ENCODE results near the gene NPAS3.

Gene NPAS3

GRCh38 chr14:33700052-33700451 lies 761.4 kb downstream of the NPAS3 start:
- no peak for TF ChIP-seq CTCF (conservative IDR thresholded peaks at IDR 0.05; ENCODE audit: low read depth, low read length)
- Histone ChIP-seq H3K79me2 (ENCODE audit: insufficient read depth, low read depth) (no peaks in the 10 kb centered on the region), H3K4me2 (no peak overlapping the region), H3K27ac (no peak overlapping the region), H3K9ac (no peak overlapping the region), H2AFZ (ENCODE audit: low read depth) (no peak overlapping the region), H3K27me3 (ENCODE audit: insufficient read depth, low read depth) (no peaks in the 10 kb centered on the region), H4K20me1 (ENCODE audit: insufficient read depth) (no peaks in the 10 kb centered on the region), H3K4me1 (ENCODE audit: low read depth, poor library complexity, severe bottlenecking) (no peaks in the 10 kb centered on the region), H3K36me3 (ENCODE audit: insufficient read depth) (no peaks in the 10 kb centered on the region), H3K4me3 (IDR thresholded peaks at IDR 0.05; ENCODE audit: insufficient read depth, low read depth, low read length) (no peak overlapping the region)

- TF ChIP-seq CTCF (conservative IDR thresholded peaks at IDR 0.05; ENCODE audit: low read depth, low read length): no peak
- H3K4me1 ChIP-seq (ENCODE audit: low read depth, poor library complexity, severe bottlenecking): no peaks in the 10 kb centered on the region
- H3K36me3 ChIP-seq (ENCODE audit: insufficient read depth): no peaks in the 10 kb centered on the region
- no peak overlapping the region for H3K27ac ChIP-seq
- no peaks in the 10 kb centered on the region for H4K20me1 ChIP-seq (ENCODE audit: insufficient read depth)
- no peak overlapping the region for H3K4me3 ChIP-seq (IDR thresholded peaks at IDR 0.05; ENCODE audit: insufficient read depth, low read depth, low read length)
- H2AFZ ChIP-seq (ENCODE audit: low read depth): no peak overlapping the region
- H3K4me2 ChIP-seq: no peak overlapping the region
- no peaks in the 10 kb centered on the region for H3K79me2 ChIP-seq (ENCODE audit: insufficient read depth, low read depth)
- no peaks in the 10 kb centered on the region for H3K27me3 ChIP-seq (ENCODE audit: insufficient read depth, low read depth)
- no peak overlapping the region for H3K9ac ChIP-seq
These were observed 763.6 kb downstream of the NPAS3 start for GRCh38 chr14:33702293-33702692.

GRCh38 chr14:33704481-33704880 lies 765.8 kb downstream of the NPAS3 start:
- Histone ChIP-seq H3K27ac (no peak overlapping the region), H3K79me2 (ENCODE audit: insufficient read depth, low read depth) (no peaks in the 10 kb centered on the region), H3K4me2 (no peak overlapping the region), H3K4me3 (IDR thresholded peaks at IDR 0.05; ENCODE audit: insufficient read depth, low read depth, low read length) (no peak overlapping the region), H2AFZ (ENCODE audit: low read depth) (no peak overlapping the region), H3K27me3 (ENCODE audit: insufficient read depth, low read depth) (no peaks in the 10 kb centered on the region), H3K36me3 (ENCODE audit: insufficient read depth) (no peaks in the 10 kb centered on the region), H3K4me1 (ENCODE audit: low read depth, poor library complexity, severe bottlenecking) (no peaks in the 10 kb centered on the region), H4K20me1 (ENCODE audit: insufficient read depth) (no peaks in the 10 kb centered on the region), H3K9ac (no peak overlapping the region)
- no peak for TF ChIP-seq CTCF (conservative IDR thresholded peaks at IDR 0.05; ENCODE audit: low read depth, low read length)

- H3K9ac ChIP-seq: no peak overlapping the region
- H3K27me3 ChIP-seq (ENCODE audit: insufficient read depth, low read depth): no peaks in the 10 kb centered on the region
- no peaks in the 10 kb centered on the region for H3K4me1 ChIP-seq (ENCODE audit: low read depth, poor library complexity, severe bottlenecking)
- no peak for TF ChIP-seq CTCF (conservative IDR thresholded peaks at IDR 0.05; ENCODE audit: low read depth, low read length)
- H2AFZ ChIP-seq (ENCODE audit: low read depth): no peak overlapping the region
- H3K27ac ChIP-seq: no peak overlapping the region
- H4K20me1 ChIP-seq (ENCODE audit: insufficient read depth): no peaks in the 10 kb centered on the region
- H3K36me3 ChIP-seq (ENCODE audit: insufficient read depth): no peaks in the 10 kb centered on the region
- no peak overlapping the region for H3K4me2 ChIP-seq
- H3K79me2 ChIP-seq (ENCODE audit: insufficient read depth, low read depth): no peaks in the 10 kb centered on the region
- H3K4me3 ChIP-seq (IDR thresholded peaks at IDR 0.05; ENCODE audit: insufficient read depth, low read depth, low read length): no peak overlapping the region
These were observed 766.8 kb downstream of the NPAS3 start for GRCh38 chr14:33705490-33705889.

GRCh38 chr14:33707716-33708115 lies 769.0 kb downstream of the NPAS3 start:
- Histone ChIP-seq H3K27ac (no peak overlapping the region), H3K4me3 (IDR thresholded peaks at IDR 0.05; ENCODE audit: insufficient read depth, low read depth, low read length) (no peak overlapping the region), H3K36me3 (ENCODE audit: insufficient read depth) (no peaks in the 10 kb centered on the region), H3K79me2 (ENCODE audit: insufficient read depth, low read depth) (no peaks in the 10 kb centered on the region), H3K9ac (no peak overlapping the region), H3K4me1 (ENCODE audit: low read depth, poor library complexity, severe bottlenecking) (no peaks in the 10 kb centered on the region), H4K20me1 (ENCODE audit: insufficient read depth) (no peaks in the 10 kb centered on the region), H2AFZ (ENCODE audit: low read depth) (no peak overlapping the region), H3K27me3 (ENCODE audit: insufficient read depth, low read depth) (no peaks in the 10 kb centered on the region), H3K4me2 (no peak overlapping the region)
- no peak for TF ChIP-seq CTCF (conservative IDR thresholded peaks at IDR 0.05; ENCODE audit: low read depth, low read length)
